CD4-positive, alpha-beta T cell (primary cell): ENCODE measurements around the gene TBPL1. TPM values are rescaled to one million over a fixed set of nuclear protein-coding genes. Genes with fewer than 3 reads are reported as not detected.

Source experiments
- ATAC-seq: fragments of 200-7000 bp; cut with Tn5 transposase; one replicate; pipeline ENCODE4 v1.10.0; 2022; ENCODE audit warnings: mild to moderate bottlenecking; ENCODE audit not compliant: poor library complexity
- CTCF ChIA-PET: fragments of 350-600 bp; sonication (Branson Sonifier 250); formaldehyde crosslinking; loops from one replicate; lab custom pipeline; 2021; ENCODE audit warnings: antibody characterized with exemption, inconsistent platforms; lab: Charles Lee
- POLR2A ChIA-PET: fragments of 350-600 bp; sonication (Branson Sonifier 250); formaldehyde crosslinking; loops from one replicate; lab custom pipeline; 2021; ENCODE audit warnings: antibody characterized with exemption, inconsistent platforms; lab: Charles Lee
- DNase-seq, 14 experiments: peaks; one replicate each; pipeline ENCODE4 v3.0.0-alpha.2; 2013 to 2020; ENCODE audit warnings: mixed read lengths in 2 of 14
- H3K27ac ChIP-seq, 2 donors: one replicate each; pipeline versions ENCODE4 v1.5.1 to v1.7.0; 2013; ENCODE audit warnings: low read length in 2 of 2, low read depth in 1 of 2, mild to moderate bottlenecking in 1 of 2
- H3K27me3 ChIP-seq, 2 experiments: 1 replicate in 1 of 2; 2 replicates in 1 of 2; pipeline versions ENCODE4 v1.6.1 to v1.7.0; 2013; ENCODE audit warnings: low read length in 2 of 2, control low read depth in 1 of 2, mild to moderate bottlenecking in 1 of 2, moderate library complexity in 1 of 2; ENCODE audit not compliant: insufficient read depth in 2 of 2, control insufficient read depth in 1 of 2
- H3K36me3 ChIP-seq: one replicate; pipeline ENCODE4 v1.6.1; 2013; ENCODE audit warnings: low read length, control low read depth; ENCODE audit not compliant: insufficient read depth
- H3K4me1 ChIP-seq: one replicate; pipeline ENCODE4 v1.6.1; 2013; ENCODE audit warnings: low read length, control low read depth; ENCODE audit not compliant: insufficient read depth
- H3K4me3 ChIP-seq: one replicate; pipeline ENCODE4 v1.5.1; 2013; ENCODE audit warnings: mild to moderate bottlenecking, low read length, moderate library complexity
- H3K9me3 ChIP-seq, 2 experiments: 1 replicate in 1 of 2; 2 replicates in 1 of 2; pipeline versions ENCODE4 v1.6.1 to v1.7.0; 2013; ENCODE audit warnings: low read length in 2 of 2, mild to moderate bottlenecking in 2 of 2, control low read depth in 1 of 2, moderate library complexity in 1 of 2; ENCODE audit not compliant: control insufficient read depth in 1 of 2, insufficient read depth in 1 of 2
- H3K27ac Mint-ChIP-seq: one replicate; pipeline ENCODE4 v1.8.0; 2020; ENCODE audit warnings: mixed read lengths
- H3K27me3 Mint-ChIP-seq: one replicate; pipeline ENCODE4 v1.8.0; 2021; ENCODE audit warnings: mixed read lengths
- H3K36me3 Mint-ChIP-seq: one replicate; pipeline ENCODE4 v1.8.0; 2021; ENCODE audit warnings: low read depth, mixed read lengths
- H3K4me1 Mint-ChIP-seq: one replicate; pipeline ENCODE4 v1.8.0; 2021; ENCODE audit warnings: low read depth, mixed read lengths
- H3K4me3 Mint-ChIP-seq: one replicate; pipeline ENCODE4 v1.8.0; 2020; ENCODE audit warnings: mild to moderate bottlenecking, mixed read lengths
- H3K9me3 Mint-ChIP-seq: one replicate; pipeline ENCODE4 v1.8.0; 2020; ENCODE audit warnings: mixed read lengths
- intact Hi-C, 2 experiments: fragments of 100-400 bp; cut with DNase I in 1 of 2; cut with micrococcal nuclease in 1 of 2; formaldehyde crosslinking; loops; one replicate each; pipeline versions ENCODE4 v1.15.1 to v1.9.0; 2023 to 2025; cut with DNase I, micrococcal nuclease
- total RNA-seq, 174 experiments: library from RNA in 2 of 174; stranded (reverse) in 2 of 174; gene quantifications; one replicate each; pipeline ENCODE4 v1.2.3 and lab custom pipeline; 2021 to 2026
- TF ChIP-seq, protein P1 (sequence below): fragments of 200-600 bp; IDR thresholded peaks from one replicate; pipeline ENCODE4 v1.8.0; 2022; ENCODE audit warnings: antibody characterized with exemption, mild to moderate bottlenecking

Gene TBPL1
- total RNA-seq, 2 experiments from 2014 or later: 34.7 to 37.3 TPM

- H3K4me3 Mint-ChIP-seq: no peak overlapping the region
Measured at GRCh38 chr6:133992992-133993680, 40.1 kb downstream of the TBPL1 start.

GRCh38 chr6:133995296-133995695 is 42.3 kb downstream of the TBPL1 start:
- Mint-ChIP-seq H3K36me3 (no peaks in the 10 kb centered on the region), H3K27me3 (no peaks in the 10 kb centered on the region), H3K4me1 (no peaks in the 10 kb centered on the region), H3K4me3 (no peak overlapping the region), H3K27ac (no peak overlapping the region), H3K9me3 (no peaks in the 10 kb centered on the region)
- no peak overlapping the region for H3K27ac ChIP-seq
- no peaks in the 10 kb centered on the region for H3K36me3 ChIP-seq
- ChIA-PET POLR2A (no interaction called here), CTCF (no interaction called here)
- H3K27me3 ChIP-seq: no peaks in the 10 kb centered on the region
- TF ChIP-seq, protein P1, sequence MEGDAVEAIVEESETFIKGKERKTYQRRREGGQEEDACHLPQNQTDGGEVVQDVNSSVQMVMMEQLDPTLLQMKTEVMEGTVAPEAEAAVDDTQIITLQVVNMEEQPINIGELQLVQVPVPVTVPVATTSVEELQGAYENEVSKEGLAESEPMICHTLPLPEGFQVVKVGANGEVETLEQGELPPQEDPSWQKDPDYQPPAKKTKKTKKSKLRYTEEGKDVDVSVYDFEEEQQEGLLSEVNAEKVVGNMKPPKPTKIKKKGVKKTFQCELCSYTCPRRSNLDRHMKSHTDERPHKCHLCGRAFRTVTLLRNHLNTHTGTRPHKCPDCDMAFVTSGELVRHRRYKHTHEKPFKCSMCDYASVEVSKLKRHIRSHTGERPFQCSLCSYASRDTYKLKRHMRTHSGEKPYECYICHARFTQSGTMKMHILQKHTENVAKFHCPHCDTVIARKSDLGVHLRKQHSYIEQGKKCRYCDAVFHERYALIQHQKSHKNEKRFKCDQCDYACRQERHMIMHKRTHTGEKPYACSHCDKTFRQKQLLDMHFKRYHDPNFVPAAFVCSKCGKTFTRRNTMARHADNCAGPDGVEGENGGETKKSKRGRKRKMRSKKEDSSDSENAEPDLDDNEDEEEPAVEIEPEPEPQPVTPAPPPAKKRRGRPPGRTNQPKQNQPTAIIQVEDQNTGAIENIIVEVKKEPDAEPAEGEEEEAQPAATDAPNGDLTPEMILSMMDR: no peak
- H3K4me3 ChIP-seq: no peak overlapping the region
- intact Hi-C loops: no loop called here
- no peaks in the 10 kb centered on the region for H3K9me3 ChIP-seq
- no peak for DNase-seq
- H3K4me1 ChIP-seq: no peaks in the 10 kb centered on the region
- no peak for ATAC-seq

More at GRCh38 chr6:133992992-133993680, 40.1 kb downstream of the TBPL1 start:
- Histone ChIP-seq H3K4me3 (no peak overlapping the region), H3K27me3 (no peaks in the 10 kb centered on the region), H3K9me3 (no peaks in the 10 kb centered on the region), H3K4me1 (no peaks in the 10 kb centered on the region), H3K36me3 (peaks cover 2% of the 10 kb centered on the region), H3K27ac (no peak overlapping the region)
- Mint-ChIP-seq H3K36me3 (peaks cover 1% of the 10 kb centered on the region), H3K4me1 (no peaks in the 10 kb centered on the region), H3K27me3 (no peaks in the 10 kb centered on the region), H3K27ac (no peak overlapping the region), H3K9me3 (no peaks in the 10 kb centered on the region)
- TF ChIP-seq, protein P1: no peak
- ATAC-seq: no peak
- DNase-seq: no peak
- ChIA-PET POLR2A (no interaction called here), CTCF (no interaction called here)
- intact Hi-C loops: no loop called here

DNA sequence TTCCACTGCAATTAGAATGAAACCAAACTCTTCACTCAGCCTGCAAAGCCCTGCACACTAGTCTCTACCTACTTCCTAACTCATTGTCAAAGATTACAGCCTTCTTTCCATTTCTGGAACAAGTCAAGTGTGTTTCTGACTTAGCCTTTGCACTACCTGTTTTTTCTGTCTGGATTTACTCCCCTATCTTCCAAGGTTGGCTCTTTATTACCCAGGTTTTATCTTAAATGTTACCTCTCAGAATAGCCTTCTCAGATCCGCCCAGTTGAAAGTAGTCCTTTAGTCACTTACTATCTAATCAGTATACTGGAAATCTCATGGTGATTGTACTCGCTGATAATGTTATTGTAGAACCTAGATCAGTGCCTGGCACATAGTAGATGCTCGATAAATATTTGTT is 42.7 kb downstream of the TBPL1 start:
- Mint-ChIP-seq H3K4me3 (no peak overlapping the region), H3K27ac (no peak overlapping the region), H3K9me3 (no peaks in the 10 kb centered on the region), H3K27me3 (no peaks in the 10 kb centered on the region), H3K36me3 (no peaks in the 10 kb centered on the region), H3K4me1 (no peaks in the 10 kb centered on the region)
- CTCF ChIA-PET: no interaction called here
- ATAC-seq (no peak), DNase-seq (no peak)
- no peak overlapping the region for H3K27ac ChIP-seq
- TF ChIP-seq, protein P1: no peak
- H3K27me3 ChIP-seq: no peaks in the 10 kb centered on the region
- no peaks in the 10 kb centered on the region for H3K9me3 ChIP-seq
- intact Hi-C loops: no loop called here
- H3K36me3 ChIP-seq: no peaks in the 10 kb centered on the region
- H3K4me1 ChIP-seq: no peaks in the 10 kb centered on the region
- POLR2A ChIA-PET: no interaction called here
- H3K4me3 ChIP-seq: no peak overlapping the region
